Midbrain (tissue), 1 donor: ENCODE results near the gene MARCHF6.
"Not testable (repeated sequence)": the region's sequence is repeated elsewhere in the genome, so short reads cannot be mapped to it uniquely, and the experiment has no call there.

Experiments used
- DNase-seq: peaks from one replicate; lab custom pipeline; 2025; lab: John Stamatoyannopoulos, UW

Gene MARCHF6

DNA sequence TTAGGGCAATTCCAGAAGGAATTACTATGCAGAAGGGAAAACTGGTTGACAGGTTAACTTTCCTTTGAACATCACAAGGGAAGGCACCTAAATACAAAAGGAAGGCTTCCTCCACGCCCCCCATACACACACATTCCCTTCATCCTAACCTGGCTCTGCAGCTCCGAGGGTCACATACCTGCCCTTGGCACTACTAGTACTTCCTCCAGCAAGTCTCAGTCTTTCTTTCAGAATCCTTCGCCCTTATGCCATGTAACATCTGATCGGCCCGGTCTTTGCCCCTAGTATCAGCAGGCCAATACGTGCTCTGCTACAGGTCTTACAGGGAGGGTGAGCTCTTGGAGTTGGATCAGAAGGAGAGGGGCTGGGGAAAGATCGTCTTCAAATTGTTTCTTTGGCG, 1.6 kb upstream of the MARCHF6 start:
- no peak for DNase-seq

DNA sequence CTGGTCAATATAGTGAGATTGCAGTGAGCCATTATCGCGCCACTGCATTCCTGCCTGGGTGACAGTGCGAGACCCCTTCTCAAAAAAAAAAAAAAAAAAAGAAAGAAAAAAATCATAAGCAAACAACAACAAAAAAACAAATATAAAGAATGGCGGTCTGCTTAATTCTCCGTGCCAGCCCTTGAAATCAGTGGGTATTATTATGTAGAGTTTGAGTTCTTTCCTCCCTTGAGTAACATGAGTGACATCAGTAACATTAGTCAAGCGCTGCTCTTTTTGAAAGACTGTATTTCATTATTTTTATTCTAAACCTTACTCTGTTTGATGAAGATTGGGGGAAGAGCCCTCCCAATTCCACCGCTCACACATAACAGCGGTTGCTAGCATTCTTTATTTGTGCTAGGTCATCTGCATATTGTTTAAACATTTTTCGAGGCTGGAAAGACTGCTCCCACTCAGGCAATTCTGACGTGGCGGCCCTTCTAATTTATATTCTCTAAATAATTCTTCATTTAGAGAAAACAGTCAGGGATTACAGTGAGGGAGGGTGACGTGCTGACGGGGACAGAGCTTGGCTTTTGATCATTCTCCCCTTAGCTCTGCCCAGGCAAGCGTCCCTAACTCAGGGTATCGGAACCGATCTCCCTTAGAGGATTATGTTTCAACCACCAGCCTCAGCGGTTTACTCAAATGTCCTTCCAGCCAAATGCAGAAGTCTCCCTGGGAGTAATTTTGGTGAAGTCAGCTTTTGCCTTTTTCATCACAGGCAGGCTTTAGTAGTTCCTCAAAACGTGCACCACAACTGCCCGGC, 860 bp upstream of the MARCHF6 start:
- peak; percentile 67 for DNase-seq

DNA sequence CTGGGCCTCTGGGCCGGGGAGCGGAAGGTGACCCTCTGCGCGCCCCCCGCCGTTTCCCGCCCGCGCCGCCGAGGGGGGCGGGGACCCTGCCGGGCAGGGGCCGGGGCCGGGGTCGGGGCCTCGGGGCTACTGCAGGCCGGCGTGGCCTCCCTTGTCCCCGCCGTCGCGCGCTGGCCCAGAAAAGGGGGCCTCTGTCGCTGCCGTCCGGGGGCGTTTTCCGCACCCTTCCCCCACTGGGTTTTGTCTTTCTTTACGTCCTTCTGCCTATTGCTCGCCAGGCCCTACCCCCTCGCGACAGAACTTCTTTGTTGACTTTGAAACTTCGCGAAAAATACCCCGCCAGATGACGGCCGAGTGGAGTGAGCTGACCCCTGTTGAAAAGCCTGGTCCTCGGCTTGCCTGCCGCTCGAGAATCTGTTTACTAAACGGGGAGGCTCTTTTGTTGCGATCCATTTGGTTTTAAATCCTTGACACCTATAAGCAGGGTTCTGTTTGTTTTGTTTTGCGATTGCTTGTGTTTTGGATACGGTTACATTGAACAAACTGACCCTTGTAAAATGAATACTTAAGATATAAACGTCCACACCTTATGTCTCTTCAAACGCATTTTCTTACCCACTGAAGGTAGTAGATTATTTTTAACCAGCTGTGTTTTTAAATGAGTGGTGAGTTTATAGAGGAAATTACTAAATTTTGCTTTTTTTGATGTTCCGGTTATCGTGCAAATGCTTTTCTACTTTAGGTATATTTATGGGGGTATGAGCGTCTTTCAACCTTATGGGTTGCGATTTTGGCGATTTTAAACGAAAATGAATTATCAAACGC, 765 bp downstream of the MARCHF6 start:
- DNase-seq = peak; percentile 37

DNA sequence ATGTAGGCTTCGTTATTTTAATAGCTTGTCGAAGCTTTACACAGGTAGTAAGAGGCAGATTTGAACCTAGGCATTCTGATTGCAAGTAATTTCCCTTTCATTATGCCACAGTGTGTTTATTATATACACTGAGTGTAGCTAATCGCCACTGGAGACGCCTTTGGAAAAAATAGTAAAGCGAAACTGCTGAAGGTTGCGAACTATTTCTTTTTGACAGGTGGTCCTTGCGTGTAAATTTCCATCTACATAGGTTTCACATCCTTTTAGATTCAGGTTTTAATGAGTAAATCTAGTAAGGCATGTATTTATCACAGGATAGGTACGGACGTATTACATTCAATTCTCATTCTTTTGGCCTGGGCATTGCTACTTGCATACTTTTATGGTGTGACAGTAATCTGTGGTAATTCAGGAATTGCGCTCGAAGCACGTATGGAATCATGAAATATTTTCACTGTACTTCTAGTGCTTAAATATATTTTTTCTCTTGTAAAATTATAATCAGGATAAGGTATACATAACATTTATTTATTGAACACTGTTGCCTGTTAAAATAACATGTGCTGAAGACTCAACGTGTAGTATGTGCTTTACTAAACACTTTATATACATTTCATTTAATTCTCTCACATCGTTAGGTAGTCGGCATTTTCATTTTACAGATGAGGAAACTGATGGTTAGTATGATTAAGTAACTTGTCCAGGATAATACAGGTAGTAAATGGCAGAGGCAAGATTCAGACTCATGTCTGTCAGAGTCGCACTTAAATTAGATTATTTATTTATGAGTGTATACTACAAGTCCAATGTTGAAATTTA, 1.8 kb downstream of the MARCHF6 start:
- DNase-seq = peak; percentile 18

DNA sequence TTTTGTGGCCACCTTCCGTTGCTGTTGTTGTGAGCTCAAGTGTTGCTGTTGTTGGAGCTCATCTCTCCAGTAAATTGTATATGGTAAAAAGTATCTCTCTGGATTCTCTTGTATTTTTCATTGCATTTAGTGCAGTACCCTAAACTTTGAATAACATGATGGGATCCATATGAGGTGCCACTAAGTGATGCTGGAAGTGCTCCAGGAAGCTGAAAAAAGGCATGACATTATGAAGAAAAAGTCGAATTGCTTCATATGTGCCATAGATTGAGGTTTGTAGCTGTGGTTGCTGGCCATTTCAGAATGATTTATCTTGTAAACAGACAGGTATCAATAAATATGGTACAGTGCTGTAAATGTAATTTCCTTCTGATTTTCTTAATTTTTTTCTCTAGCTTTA, 5.5 kb downstream of the MARCHF6 start:
- DNase-seq = no peak

DNA sequence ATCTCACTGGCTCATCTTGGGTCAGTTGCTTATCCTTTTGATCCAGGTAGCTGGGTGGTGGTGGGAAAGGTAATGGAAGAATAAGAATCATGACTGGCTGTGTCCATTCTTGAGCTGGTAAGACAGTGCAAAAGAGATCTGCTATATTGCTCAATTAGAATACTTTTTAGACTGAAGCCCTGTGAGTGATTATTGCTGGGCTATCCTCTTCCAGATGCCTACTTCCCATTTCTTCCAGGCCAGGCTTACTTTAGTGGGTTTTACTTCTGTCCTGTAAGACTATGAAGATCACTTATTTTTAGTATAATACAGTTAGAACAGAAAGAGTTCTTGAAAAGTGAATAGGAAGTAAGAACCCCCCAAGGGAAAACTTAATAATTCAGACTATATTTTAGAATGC, 7.2 kb downstream of the MARCHF6 start:
- DNase-seq = no peak

DNA sequence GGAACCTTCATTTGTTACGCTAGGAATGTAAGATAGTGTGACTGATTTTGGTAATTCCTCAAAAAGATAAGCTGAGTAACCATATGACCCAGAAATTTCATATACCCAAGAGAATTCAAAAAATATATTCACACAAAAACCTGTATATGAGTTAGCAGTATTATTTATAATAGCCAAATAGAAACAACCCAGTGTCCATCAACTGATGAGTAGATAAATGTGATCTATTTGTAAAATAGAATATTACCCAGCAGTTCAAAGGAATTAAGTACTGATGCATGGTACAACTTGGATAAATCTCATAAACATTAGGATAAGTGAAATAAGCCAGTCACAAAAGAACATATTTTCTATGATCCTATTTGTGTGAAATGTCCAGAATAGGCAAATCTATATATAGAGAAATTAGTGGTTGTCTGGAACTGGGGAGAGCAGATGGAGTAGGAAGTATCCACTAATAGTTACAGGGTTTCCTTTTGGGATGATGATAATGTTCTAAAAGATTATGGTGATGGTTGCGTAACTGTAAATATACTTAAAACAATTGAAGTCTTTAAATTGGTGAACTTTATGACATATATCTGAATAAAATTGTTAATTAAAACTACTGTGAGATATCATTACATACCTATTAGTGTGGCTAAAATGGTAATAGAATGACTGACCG, 10.2 kb downstream of the MARCHF6 start:
- no peak for DNase-seq

DNA sequence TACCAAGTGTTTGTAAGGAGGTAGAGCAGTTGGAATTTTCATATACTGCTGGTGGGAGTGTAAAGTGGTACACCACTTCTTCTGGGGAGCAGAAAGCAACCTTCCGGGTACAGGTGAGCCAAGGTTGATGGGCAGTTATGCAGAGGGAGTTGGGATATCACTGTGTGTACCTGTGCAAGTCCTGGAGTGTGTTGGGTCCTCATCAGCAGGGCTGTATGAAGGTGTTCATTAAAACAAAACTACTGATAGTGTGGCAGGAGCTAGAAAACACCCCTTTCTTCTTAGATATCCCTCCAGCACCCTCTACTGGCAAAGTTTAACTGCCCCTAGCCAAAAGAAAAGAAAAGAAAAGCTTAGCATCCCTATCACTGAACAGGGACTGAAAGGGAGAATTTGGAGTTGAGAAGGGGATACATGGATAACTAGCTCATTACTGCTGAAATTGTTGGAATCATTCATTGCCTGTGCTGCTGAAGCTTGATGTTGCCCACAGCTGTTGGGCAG, 10.7 kb downstream of the MARCHF6 start:
- no peak for DNase-seq

DNA sequence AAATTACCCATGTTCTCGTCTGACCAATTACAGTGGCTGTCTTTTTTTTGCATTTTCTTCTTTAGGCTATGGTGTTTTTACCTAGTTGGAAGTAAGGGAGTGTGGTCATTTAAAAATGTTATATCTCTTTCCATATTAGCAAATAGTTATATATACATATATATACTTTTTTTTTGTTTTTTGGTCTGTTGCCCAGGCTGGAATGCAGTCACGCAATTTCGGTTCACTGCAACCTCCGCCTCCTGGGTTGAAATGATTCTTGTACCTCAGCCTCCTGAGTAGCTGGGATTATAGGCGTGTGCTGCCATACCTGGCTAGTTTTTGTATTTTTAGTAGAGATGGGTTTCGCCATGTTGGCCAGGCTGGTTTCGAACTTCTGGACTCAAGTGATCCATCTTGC, 12.3 kb downstream of the MARCHF6 start:
- DNase-seq = no peak

DNA sequence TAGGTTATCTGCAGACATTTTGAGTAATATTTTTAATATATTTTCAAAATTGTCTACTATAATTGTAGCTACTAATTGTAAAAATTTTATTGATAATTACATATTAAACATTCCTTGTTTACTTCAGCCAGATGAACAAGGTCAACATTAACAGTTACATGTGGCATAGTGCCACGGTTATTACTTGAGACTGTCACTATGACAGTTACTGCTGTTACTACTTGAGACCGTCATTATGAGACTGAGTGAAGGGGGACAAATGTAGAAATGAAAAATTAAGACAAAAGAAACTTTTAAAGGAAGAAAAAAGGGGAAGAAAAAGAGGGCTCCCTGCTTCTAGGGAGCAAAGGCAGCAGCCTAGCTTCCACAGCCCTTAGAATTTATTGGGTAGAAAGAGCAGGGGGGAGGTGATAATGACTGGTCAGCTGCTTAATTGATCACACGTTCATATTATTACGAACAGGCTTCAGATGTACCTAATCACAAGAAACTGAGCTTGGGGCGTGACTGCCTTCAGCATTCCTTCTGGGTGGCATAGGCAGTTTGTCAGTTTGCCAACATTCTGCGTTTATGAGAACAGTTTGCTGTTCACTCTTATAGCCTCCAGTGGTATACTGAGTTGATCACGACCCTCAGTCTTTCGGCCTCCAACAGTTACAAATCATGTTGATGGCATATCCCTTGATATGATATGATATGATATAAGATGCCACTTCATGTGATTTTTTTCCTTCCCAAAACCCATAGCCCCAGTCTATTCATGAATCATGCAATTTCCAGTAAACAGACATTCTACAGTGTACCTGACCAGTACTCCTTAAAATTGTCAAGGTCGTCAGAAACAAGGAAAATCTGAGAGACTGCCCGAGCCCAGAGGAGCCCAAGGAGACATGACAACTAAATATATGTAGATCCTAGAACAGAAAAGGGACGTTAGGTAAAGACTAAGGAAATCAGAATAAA, 13.1 kb downstream of the MARCHF6 start:
- DNase-seq = no peak

DNA sequence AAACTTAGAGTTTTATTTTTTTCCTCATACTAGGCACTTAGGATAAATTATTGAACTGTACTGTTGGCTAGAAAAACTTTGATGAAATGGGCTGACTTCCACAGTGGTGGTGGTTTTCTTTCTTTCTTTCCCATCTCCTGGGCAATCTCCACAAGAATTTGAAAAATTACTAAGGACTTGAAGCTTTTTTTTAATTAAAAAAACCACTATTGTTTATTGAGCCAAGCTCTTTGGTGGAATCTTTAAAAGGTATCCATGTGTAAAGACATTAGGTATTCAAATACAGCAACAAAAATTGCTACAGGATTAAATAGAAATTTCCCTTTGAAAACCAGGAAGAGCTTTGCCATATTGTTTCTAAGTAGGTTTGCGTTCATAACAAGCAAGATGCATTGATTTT, 14.1 kb downstream of the MARCHF6 start:
- no peak for DNase-seq

DNA sequence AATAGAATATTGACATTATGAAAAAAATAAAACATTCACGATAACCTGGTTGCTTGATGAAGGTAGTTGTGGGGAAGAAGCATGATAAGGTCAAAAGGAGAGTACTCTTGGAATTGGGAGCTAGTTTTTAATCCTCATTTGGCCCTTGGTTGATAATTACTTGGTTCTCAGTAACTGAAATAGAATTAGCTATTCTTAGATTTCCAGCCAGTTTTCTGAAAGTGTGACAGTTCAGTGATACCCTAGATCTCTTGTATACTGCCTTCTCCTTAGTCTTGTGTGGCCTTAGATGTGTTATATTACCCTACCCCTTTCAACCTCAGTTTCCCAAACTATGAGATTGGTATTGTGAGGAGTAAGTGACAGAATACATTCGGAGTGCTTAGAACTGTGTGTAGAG, 17.4 kb downstream of the MARCHF6 start:
- DNase-seq = no peak

DNA sequence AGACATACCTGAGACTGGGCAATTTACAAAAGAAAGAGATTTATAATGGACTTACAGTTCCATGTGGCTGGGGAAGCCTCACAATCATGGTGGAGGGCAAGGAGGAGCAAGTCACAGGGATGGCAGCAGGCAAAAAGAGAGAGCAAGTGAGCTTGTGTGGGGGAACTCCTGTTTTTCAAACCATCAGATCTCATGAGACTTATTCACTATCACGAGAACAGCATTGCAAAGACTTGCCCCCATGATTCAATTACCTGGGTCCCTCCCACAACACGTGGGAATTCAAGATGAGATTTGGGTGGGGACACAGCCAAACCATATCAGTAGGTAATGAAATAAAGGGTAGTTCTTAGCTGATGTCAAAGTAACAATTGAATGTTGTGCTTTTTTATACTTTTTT, 17.9 kb downstream of the MARCHF6 start:
- DNase-seq = not testable (repeated sequence)

DNA sequence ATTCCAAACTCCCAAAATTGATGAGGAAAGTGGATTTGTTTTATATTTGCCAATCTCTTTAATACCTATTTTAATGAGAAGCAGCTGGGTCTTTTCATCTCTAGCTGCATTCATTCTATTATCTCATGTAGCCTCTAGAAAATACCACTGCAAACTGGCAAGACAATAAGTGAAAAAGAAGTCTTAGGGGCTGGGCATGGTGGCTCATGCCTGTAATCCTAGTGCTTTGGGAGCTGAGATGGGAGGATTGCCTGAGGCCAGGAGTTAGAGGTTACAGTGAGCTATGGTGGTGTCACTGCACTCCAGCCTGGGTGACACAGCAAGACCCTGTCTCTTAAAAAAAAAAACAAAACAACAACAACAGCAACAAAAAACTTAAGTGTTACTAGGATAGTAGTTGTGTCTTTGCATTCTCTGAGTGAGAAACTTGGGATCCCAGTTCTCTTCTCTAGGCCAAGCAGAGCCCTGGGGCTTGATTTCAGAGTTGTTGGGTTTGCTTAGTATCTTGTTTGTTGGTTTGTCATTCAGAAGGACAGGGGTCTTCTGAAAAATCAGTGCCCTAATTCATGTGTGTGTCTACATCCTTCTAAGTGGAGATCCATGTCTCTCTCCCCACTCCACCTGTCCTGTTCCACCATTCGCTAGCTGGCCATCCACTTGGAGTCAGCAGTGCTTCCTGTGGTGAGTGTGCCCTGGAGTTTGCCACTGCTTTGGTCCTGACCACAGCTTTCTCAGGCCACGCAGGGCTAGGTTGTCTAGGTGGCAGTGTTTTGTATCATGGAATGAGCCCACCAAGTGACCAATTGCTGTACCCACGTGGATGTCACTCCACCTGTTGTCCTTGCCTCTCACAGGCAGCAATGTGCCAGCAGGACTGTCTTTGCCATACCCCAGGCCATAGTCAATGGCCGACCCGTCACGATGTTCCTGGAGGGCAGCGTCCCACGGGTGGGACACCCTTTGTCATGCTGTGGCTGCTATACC, 19.5 kb downstream of the MARCHF6 start:
- DNase-seq = no peak

DNA sequence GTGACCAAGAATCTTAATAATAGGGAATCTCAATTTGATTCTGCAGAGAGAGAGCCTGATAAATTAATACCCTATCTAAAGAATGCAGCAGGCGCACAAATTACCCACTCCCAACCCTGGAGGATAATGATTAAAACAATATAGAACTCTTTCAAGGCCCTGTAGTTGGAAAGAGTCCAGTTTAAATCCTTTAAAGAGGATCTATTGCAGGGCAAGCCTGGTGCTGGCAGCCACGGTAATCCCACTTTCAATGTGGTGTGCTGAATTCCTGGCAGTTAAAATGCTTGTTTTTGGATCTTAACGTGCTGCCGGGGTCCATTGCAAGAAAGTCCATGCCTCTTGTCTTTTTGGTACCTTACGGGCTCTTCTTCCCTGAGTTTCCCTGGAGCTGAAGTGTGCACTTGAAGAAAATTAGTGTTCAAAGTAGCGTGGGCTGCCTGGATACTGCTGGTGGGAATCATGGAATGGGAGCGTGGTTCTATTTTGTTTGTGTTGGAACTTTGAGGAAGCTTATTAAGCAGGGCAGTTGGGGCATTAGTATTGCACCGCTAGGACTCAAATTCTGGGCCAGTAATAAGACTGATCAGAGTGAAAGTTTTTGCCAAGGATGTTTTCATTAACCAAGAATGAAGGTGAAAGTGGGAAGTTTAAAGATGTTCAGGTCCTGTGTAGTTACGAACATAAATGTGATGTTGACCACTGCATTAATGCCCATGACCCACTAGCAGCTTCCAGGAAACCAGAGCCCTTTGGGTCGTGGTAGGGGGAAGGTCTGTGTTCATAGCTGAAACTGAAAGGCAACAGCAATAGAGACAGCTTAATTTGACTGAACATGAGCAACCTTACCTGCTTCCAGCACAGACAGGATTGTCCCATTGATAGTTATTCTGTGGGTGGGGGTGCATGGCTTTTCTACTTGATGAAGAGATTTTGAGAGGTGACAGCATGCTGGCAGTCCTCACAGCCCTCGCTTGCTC, 20.8 kb downstream of the MARCHF6 start:
- no peak for DNase-seq

DNA sequence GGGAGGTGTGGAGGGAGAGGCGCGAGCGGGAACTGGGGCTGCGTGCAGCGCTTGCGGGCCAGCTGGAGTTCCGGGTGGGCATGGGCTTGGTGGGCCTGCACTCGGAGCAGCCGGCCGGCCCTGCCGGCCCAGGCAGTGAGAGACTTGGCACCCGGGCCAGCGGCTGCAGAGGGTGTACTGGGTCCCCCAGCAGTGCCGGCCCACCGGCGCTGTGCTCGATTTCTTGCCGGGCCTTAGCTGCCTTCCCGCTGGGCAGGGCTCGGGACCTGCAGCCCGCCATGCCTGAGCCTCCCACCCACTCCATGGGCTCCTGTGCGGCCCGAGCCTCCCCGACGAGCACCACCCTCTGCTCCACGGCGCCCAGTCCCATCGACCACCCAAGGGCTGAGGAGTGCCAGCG, 21.7 kb downstream of the MARCHF6 start:
- DNase-seq = not testable (repeated sequence)

DNA sequence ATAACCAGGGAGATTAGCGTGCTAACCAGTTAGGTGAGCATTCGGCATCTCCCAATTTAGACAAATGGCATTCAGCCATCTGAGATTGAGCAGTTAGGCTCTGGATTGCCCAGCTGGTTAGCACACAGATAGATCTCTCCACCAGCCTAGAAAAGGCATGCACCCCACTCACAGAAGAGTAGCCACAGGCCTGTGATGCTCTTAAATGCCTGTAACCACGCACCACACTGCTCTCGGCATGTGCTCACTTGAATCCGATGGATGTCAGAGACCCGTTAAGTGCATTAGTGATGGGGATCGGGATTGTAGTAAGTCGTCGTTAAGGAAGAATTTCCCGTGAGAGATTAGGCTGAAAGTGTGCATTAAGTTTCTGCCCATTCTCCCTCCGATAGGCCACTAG, 23.0 kb downstream of the MARCHF6 start:
- DNase-seq = no peak

DNA sequence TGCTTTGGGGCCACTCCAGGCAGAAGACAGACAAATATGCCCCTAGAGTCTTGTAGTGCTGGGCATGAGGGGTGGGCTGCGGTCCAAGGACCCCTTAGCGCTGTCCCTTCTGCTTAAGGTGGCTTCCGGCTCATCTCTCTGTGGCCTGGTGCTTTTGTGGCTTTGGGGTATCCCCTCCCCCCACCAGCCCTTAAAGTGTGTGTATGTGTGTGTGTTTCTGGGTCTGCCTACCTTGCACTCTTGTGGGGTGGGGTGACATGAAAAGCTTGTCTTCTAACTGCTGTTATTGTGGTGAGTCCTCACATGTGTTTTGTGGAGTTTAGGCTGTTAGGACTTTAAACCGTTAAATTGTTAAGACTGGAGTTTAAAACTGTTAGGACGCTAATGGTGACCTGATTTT, 23.6 kb downstream of the MARCHF6 start:
- DNase-seq = no peak
